Right lobe of liver (tissue), 4 donors: ENCODE data around the gene PATZ1.

Source experiments
- POLR2A ChIP-seq: fragments of 450-650 bp; IDR thresholded peaks from one replicate; pipeline ENCODE4 v1.6.1; 2017; ENCODE audit warnings: antibody characterized with exemption, mild to moderate bottlenecking
- TF ChIP-seq, protein P1 (sequence below), 4 donors: fragments of 200-600 bp in 3 of 4; fragments of 450-650 bp in 1 of 4; IDR thresholded peaks; one replicate each; pipeline versions ENCODE4 v1.5.1 to v1.8.0; 2016 to 2022; ENCODE audit warnings: antibody characterized with exemption in 4 of 4, mild to moderate bottlenecking in 2 of 4
- donor health status: DM: no; HTN: no; CAD: no.
- donor health status: DM: no; HTN: no; CAD: no.
- donor health status: DM: no; HTN: yes; CAD: no.

DNA sequence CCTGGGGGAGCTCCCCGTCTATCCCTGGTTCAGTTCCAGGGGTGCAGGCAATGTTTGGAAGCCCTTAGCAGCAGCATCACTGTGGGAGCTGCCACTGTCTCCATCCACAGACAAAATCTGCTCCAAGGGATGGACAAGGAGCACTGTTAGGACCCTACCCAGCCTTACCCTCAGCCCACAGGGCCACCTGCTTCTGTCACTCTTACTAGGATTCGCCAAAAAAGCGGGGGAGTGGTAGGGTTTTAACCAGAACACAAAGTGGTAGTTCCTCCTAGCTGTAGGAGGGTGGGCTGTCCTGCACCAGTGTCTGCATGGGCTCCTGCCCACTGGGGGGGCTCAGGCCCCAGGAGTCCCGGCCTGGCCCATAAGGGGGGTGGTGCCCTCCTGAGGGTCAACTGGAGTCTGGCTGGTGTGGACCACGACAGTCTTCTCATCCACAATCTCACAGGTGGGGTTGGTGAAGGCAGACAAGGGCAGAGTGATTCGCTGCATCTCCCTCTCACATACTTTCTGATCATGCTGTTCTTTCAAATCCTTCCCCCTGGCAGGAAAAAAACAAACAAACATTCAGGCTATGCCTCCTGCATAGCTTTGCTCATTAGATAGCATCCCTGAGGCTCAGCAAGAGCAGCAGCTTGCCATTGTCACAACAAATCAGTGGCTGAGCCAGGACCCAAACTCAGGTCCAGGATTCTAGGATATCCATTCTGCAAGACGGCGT lies 63.2 kb downstream of the PATZ1 start:
- TF ChIP-seq, protein P1, sequence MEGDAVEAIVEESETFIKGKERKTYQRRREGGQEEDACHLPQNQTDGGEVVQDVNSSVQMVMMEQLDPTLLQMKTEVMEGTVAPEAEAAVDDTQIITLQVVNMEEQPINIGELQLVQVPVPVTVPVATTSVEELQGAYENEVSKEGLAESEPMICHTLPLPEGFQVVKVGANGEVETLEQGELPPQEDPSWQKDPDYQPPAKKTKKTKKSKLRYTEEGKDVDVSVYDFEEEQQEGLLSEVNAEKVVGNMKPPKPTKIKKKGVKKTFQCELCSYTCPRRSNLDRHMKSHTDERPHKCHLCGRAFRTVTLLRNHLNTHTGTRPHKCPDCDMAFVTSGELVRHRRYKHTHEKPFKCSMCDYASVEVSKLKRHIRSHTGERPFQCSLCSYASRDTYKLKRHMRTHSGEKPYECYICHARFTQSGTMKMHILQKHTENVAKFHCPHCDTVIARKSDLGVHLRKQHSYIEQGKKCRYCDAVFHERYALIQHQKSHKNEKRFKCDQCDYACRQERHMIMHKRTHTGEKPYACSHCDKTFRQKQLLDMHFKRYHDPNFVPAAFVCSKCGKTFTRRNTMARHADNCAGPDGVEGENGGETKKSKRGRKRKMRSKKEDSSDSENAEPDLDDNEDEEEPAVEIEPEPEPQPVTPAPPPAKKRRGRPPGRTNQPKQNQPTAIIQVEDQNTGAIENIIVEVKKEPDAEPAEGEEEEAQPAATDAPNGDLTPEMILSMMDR (IDR thresholded peaks at IDR 0.05), result no peak
- no peak for TF ChIP-seq POLR2A
